Colonic mucosa (tissue), 4 donors: ENCODE data around the gene KDM2A. TPM values are rescaled to one million over a fixed set of nuclear protein-coding genes. Genes with fewer than 3 reads are reported as not detected.

ENCODE experiments used
- DNase-seq: peaks from one replicate; pipeline ENCODE4 v3.0.0-alpha.2; 2020
- H3K27ac ChIP-seq: fragments of 200-600 bp; one replicate; pipeline ENCODE4 v1.8.0; 2021
- H3K27me3 ChIP-seq: fragments of 200-600 bp; one replicate; pipeline ENCODE4 v1.8.0; 2021
- H3K36me3 ChIP-seq: fragments of 200-600 bp; one replicate; pipeline ENCODE4 v1.8.0; 2021
- H3K4me1 ChIP-seq: fragments of 200-600 bp; one replicate; pipeline ENCODE4 v1.8.0; 2021; ENCODE audit warnings: mild to moderate bottlenecking
- H3K4me3 ChIP-seq: fragments of 200-600 bp; one replicate; pipeline ENCODE4 v1.8.0; 2021
- H3K9ac ChIP-seq, 2 donors: one replicate each; pipeline ENCODE4 v1.7.0; 2013; ENCODE audit warnings: control low read depth in 2 of 2, low read depth in 2 of 2, low read length in 2 of 2
- H3K9me3 ChIP-seq: fragments of 200-600 bp; one replicate; pipeline ENCODE4 v1.8.0; 2021
- intact Hi-C: fragments of 100-400 bp; cut with DNase I; formaldehyde crosslinking; loops from one replicate; pipeline ENCODE4 v1.14.1; 2022
- total RNA-seq, 2 donors: library from RNA; stranded (reverse); fragmentation: NEBNext Ultra II Directional in 1 of 2; extraction: Animal tissue kit (Norgen Biotek cat#: 25700) in 1 of 2; gene quantifications; one replicate each; pipeline ENCODE4 v1.2.1, GENCODE V29; 2021
- TF ChIP-seq, protein P1 (sequence below): fragments of 200-600 bp; IDR thresholded peaks from one replicate; pipeline ENCODE4 v1.8.0; 2022; ENCODE audit warnings: antibody characterized with exemption, mild to moderate bottlenecking
- donor health status: healthy.
- donor health status: DM: no; HTN: no; CAD: no.
- donor health status: DM: no; HTN: no; CAD: no.

KDM2A gene
- total RNA-seq, 2 donors from 2014 or later: 63.3 to 80.6 TPM

- H3K27me3 ChIP-seq: no peaks in the 10 kb centered on the region
Observed at GRCh38 chr11:67095214-67095507, 23.9 kb upstream of the KDM2A start.

DNA sequence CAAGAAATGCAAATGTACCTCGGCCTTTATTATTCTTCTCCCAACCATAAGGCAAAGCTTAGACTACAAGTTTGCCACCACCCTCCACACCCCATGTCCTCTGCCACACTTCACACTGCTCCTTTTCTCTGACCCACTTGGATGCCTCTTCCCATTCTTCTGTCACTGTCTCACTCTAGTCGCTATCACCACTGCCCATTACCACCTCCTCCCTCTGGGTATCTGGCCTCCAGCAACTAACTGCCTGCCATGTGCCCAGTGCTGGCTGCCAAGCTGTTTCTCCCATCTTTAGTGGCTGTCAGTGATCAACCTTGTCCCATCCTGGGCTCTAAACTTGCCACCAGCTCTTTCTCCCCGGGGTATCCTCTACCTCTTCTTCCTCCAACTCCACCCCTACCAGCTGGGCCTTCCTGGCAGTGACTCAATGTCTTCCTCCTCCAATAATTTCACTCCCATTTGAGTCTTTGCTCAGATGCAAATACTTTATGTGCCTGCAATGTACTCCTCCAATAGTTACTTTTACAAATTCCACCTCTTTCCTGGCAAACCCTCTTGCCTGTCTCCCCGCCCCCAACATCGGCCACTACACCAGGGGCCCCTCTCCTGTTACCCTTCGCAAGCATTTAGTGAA, 20.1 kb upstream of the KDM2A start:
- Histone ChIP-seq H3K27ac (no peak overlapping the region), H3K4me1 (no peaks in the 10 kb centered on the region), H3K4me3 (no peak overlapping the region), H3K9ac (no peak overlapping the region), H3K27me3 (no peaks in the 10 kb centered on the region), H3K36me3 (no peaks in the 10 kb centered on the region), H3K9me3 (no peaks in the 10 kb centered on the region)
- TF ChIP-seq, protein P1, sequence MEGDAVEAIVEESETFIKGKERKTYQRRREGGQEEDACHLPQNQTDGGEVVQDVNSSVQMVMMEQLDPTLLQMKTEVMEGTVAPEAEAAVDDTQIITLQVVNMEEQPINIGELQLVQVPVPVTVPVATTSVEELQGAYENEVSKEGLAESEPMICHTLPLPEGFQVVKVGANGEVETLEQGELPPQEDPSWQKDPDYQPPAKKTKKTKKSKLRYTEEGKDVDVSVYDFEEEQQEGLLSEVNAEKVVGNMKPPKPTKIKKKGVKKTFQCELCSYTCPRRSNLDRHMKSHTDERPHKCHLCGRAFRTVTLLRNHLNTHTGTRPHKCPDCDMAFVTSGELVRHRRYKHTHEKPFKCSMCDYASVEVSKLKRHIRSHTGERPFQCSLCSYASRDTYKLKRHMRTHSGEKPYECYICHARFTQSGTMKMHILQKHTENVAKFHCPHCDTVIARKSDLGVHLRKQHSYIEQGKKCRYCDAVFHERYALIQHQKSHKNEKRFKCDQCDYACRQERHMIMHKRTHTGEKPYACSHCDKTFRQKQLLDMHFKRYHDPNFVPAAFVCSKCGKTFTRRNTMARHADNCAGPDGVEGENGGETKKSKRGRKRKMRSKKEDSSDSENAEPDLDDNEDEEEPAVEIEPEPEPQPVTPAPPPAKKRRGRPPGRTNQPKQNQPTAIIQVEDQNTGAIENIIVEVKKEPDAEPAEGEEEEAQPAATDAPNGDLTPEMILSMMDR: no peak
- intact Hi-C loops: no loop called here
- no peak for DNase-seq

More at GRCh38 chr11:67095214-67095507, 23.9 kb upstream of the KDM2A start:
- Histone ChIP-seq H3K27ac (no peak overlapping the region), H3K36me3 (no peaks in the 10 kb centered on the region), H3K9ac (no peak overlapping the region), H3K9me3 (no peaks in the 10 kb centered on the region), H3K4me1 (no peaks in the 10 kb centered on the region), H3K4me3 (no peak overlapping the region)
- no peak for DNase-seq
- TF ChIP-seq, protein P1: no peak
- intact Hi-C loops: no loop called here

GRCh38 chr11:67099831-67100324, 19.2 kb upstream of the KDM2A start:
- Histone ChIP-seq H3K27ac (no peak overlapping the region), H3K4me1 (no peaks in the 10 kb centered on the region), H3K4me3 (no peak overlapping the region), H3K9me3 (no peaks in the 10 kb centered on the region), H3K36me3 (no peaks in the 10 kb centered on the region), H3K27me3 (no peaks in the 10 kb centered on the region), H3K9ac (no peak overlapping the region)
- TF ChIP-seq, protein P1: no peak
- no peak for DNase-seq
- intact Hi-C loops: no loop called here

DNA sequence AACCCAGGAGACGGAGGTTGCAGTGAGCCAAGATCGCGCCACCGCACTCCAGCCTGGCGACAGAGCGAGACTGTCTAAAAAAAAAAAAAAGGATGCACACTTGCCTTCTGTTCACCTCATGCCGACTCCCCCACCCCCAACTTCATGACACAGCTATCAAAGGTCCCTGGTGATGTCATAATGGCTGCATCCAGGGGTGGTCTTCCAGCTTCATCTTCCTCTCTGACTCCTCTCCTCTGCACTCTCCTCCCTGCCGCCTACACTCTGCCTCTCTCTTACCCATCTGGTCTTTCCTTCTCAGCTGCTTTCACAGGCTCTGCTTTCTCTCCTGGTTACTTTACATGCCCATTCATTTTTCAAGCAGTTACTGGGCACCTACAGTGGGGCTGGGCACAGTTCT, 16.4 kb upstream of the KDM2A start:
- no peak overlapping the region for H3K4me3 ChIP-seq
- no peaks in the 10 kb centered on the region for H3K4me1 ChIP-seq
- H3K27ac ChIP-seq: no peak overlapping the region
- H3K9ac ChIP-seq: no peak overlapping the region
- no peaks in the 10 kb centered on the region for H3K27me3 ChIP-seq
- TF ChIP-seq, protein P1: no peak
- H3K36me3 ChIP-seq: no peaks in the 10 kb centered on the region
- H3K9me3 ChIP-seq: no peaks in the 10 kb centered on the region
- no peak for DNase-seq
- intact Hi-C loops: no loop called here

- intact Hi-C loops: no loop called here
- H3K9ac ChIP-seq: no peak overlapping the region
- no peaks in the 10 kb centered on the region for H3K9me3 ChIP-seq
- H3K27me3 ChIP-seq: no peaks in the 10 kb centered on the region
- no peaks in the 10 kb centered on the region for H3K36me3 ChIP-seq
- no peak for DNase-seq
- TF ChIP-seq, protein P1: no peak
- no peak overlapping the region for H3K4me3 ChIP-seq
- H3K27ac ChIP-seq: no peak overlapping the region
- no peaks in the 10 kb centered on the region for H3K4me1 ChIP-seq
Observed at GRCh38 chr11:67105964-67106363, 13.1 kb upstream of the KDM2A start.
